Measurements from ENCODE around the gene GAD1. TPM values are rescaled to one million over a fixed set of nuclear protein-coding genes. Genes with fewer than 3 reads are reported as not detected.

Gene GAD1
- total RNA-seq, 1 donor from 2014 or later, result 8.9 TPM

- intact Hi-C loops (cut with micrococcal nuclease), result no loop called here
These were observed 70.8 kb downstream of the GAD1 start for GRCh38 chr2:170887496-170887895.

GRCh38 chr2:170887896-170888295 is 71.2 kb downstream of the GAD1 start:
- intact Hi-C loops (cut with micrococcal nuclease), result no loop called here

- intact Hi-C loops (cut with micrococcal nuclease), result no loop called here
These were observed 75.2 kb downstream of the GAD1 start for GRCh38 chr2:170891893-170892292.

GRCh38 chr2:170892391-170892951 is 75.8 kb downstream of the GAD1 start:
- intact Hi-C loops (cut with micrococcal nuclease), result no loop called here

GRCh38 chr2:170895023-170895757 is 78.5 kb downstream of the GAD1 start:
- intact Hi-C loops (cut with micrococcal nuclease), result no loop called here

GRCh38 chr2:170896622-170897021 is 79.9 kb downstream of the GAD1 start:
- intact Hi-C loops (cut with micrococcal nuclease), result no loop called here

GRCh38 chr2:170897108-170897507 is 80.4 kb downstream of the GAD1 start:
- intact Hi-C loops (cut with micrococcal nuclease), result no loop called here

- intact Hi-C loops (cut with micrococcal nuclease), result no loop called here
These were observed 89.2 kb downstream of the GAD1 start for GRCh38 chr2:170905864-170906263.

Other genes starting within 250 kb of the GAD1 start
- gene SP5, start 101.5 kb upstream of the GAD1 start, total RNA-seq, result 0.09 TPM in 1 of 2 replicates, not detected in the other
- gene ERICH2, start 46.5 kb upstream of the GAD1 start, total RNA-seq, result not detected in 2 replicates
- 78.8 and 85.7 TPM in 2 replicates for gene GORASP2, start 112.4 kb downstream of the GAD1 start, total RNA-seq

Measured in T-helper 2 cell treated with Interferon-gamma antibody and Interleukin-4, amounts not matched to agents 100 ng/mL and 5 ng/mL, for 36 hours (primary cell).